Suprapubic skin (tissue), 4 donors: Measurements from ENCODE around the gene TGFBR3.

ENCODE experiments used
- EP300 ChIP-seq: sonication (generic); formaldehyde crosslinking; IDR thresholded peaks from one replicate; pipeline ENCODE4 v1.6.1; 2017; ENCODE audit warnings: antibody characterized with exemption
- POLR2A ChIP-seq, 2 donors: fragments of 450-650 bp; IDR thresholded peaks; one replicate each; pipeline ENCODE4 v1.6.1; 2017; ENCODE audit warnings: antibody characterized with exemption in 2 of 2, mild to moderate bottlenecking in 2 of 2, moderate library complexity in 2 of 2
- POLR2AphosphoS5 ChIP-seq, 3 donors: sonication (generic); formaldehyde crosslinking; IDR thresholded peaks; one replicate each; pipeline ENCODE4 v1.6.1; 2017; ENCODE audit warnings: antibody characterized with exemption in 3 of 3
- TF ChIP-seq, protein P1 (sequence below), 2 donors: fragments of 200-600 bp in 1 of 2; fragments of 450-650 bp in 1 of 2; sonication (generic) in 1 of 2; IDR thresholded peaks; one replicate each; pipeline ENCODE4 v1.5.1; 2016 to 2019; ENCODE audit warnings: antibody characterized with exemption in 2 of 2, mild to moderate bottlenecking in 1 of 2, moderate library complexity in 1 of 2

DNA sequence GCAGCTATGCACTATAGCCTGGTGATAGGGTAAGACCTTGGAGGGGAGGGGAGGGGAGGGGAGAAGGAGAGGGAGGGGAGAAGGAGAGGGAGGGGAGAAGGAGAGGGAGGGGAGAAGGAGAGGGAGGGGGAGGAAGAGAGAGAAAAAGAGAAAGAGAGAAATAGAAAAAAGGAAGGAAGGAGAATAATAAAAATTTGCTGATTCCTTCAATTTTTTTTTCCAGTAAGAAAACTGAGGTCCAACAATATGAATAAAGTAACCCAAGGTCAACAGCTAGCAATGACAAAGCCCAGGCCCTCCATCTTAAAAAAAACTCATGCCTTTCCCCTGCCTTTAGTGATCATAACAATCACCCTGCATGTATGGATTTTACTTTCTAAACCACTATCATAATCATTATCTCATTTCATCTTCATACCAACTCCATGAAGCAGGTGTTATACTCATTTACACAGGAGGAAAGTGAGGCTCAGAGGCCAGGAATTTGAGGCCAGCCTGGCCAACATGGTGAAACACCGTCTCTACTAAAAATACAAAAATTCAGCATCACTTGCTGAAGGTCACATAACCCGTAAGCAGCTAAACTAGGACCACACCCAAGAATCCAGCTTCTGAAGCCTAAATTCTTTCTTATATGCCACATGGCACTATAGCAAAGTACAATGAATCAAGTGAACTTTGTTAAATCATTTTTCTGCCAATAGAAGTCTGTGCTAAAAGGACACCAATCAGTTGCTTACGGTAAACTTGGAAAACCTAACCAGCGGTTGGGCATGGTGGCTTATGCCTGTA is 39.9 kb upstream of the TGFBR3 start:
- TF ChIP-seq EP300 (no peak), POLR2AphosphoS5 (IDR thresholded peaks at IDR 0.05) (no peak), POLR2A (IDR thresholded peaks at IDR 0.05) (no peak)
- TF ChIP-seq, protein P1, sequence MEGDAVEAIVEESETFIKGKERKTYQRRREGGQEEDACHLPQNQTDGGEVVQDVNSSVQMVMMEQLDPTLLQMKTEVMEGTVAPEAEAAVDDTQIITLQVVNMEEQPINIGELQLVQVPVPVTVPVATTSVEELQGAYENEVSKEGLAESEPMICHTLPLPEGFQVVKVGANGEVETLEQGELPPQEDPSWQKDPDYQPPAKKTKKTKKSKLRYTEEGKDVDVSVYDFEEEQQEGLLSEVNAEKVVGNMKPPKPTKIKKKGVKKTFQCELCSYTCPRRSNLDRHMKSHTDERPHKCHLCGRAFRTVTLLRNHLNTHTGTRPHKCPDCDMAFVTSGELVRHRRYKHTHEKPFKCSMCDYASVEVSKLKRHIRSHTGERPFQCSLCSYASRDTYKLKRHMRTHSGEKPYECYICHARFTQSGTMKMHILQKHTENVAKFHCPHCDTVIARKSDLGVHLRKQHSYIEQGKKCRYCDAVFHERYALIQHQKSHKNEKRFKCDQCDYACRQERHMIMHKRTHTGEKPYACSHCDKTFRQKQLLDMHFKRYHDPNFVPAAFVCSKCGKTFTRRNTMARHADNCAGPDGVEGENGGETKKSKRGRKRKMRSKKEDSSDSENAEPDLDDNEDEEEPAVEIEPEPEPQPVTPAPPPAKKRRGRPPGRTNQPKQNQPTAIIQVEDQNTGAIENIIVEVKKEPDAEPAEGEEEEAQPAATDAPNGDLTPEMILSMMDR (IDR thresholded peaks at IDR 0.05), result no peak
